Left kidney (tissue), 8 donors: ENCODE data around the gene ITPKC. TPM values are rescaled to one million over a fixed set of nuclear protein-coding genes. Genes with fewer than 3 reads are reported as not detected.

Experiments
- DNase-seq: peaks from one replicate; pipeline ENCODE4 v3.0.0-alpha.2; 2013
- long read RNA-seq, 8 donors: transcript quantifications; one replicate each; lab custom pipeline, GENCODE V29; 2026
- polyA plus RNA-seq: library from polyadenylated mRNA; unstranded; fragments of 120-200 nt; gene quantifications from one replicate; pipeline ENCODE4 v1.2.1, GENCODE V29; 2013; ENCODE audit not compliant: insufficient read length

The ITPKC gene
- 11.5 TPM for polyA plus RNA-seq
- long read RNA-seq, donor 1, transcript ITPKC-201 (7 exons, 3,385 nt): major isoform, 6 of 6 reads
- long read RNA-seq, donor 1, partial matches to known transcripts: 0 of 6 reads
- long read RNA-seq, donor 1, other reads (novel, unspliced or antisense): 0 of 6 reads
- long read RNA-seq, donor 2, partial matches to known transcripts: 0 of 2 reads
- long read RNA-seq, donor 2, other reads (novel, unspliced or antisense): 0 of 2 reads
- long read RNA-seq, donor 3, partial matches to known transcripts: 0 of 1 reads
- long read RNA-seq, donor 3, other reads (novel, unspliced or antisense): 0 of 1 reads
- long read RNA-seq, donor 4: 0 reads
- long read RNA-seq, donor 5, transcript ITPKC-201 (7 exons, 3,385 nt): major isoform, 5 of 5 reads
- long read RNA-seq, donor 5, partial matches to known transcripts: 0 of 5 reads
- long read RNA-seq, donor 5, other reads (novel, unspliced or antisense): 0 of 5 reads
- long read RNA-seq, donor 6, transcript ITPKC-201 (7 exons, 3,385 nt): major isoform, 7 of 7 reads
- long read RNA-seq, donor 6, partial matches to known transcripts: 0 of 7 reads
- long read RNA-seq, donor 6, other reads (novel, unspliced or antisense): 0 of 7 reads
- long read RNA-seq, donor 7, partial matches to known transcripts: 9 of 12 reads
- long read RNA-seq, donor 7, other reads (novel, unspliced or antisense): 0 of 12 reads
- long read RNA-seq, donor 8: 0 reads

GRCh38 chr19:40716482-40717324 lies at the start of gene ITPKC, which contains the start of gene COQ8B:
TSS of gene ITPKC (plus strand) at chr19:40717112. CDS start at chr19:40717136, 24 bp downstream.
TSS of gene COQ8B (minus strand) at chr19:40716886. CDS start at chr19:40714632, 2,254 bp downstream.
- peak; percentile 100 for DNase-seq

- no peak for DNase-seq
These were observed 49.3 kb upstream of the ITPKC start for GRCh38 chr19:40667602-40668001.

GRCh38 chr19:40668991-40669614 lies 47.8 kb upstream of the ITPKC start:
- DNase-seq: no peak

GRCh38 chr19:40671404-40671803 lies 45.5 kb upstream of the ITPKC start:
- no peak for DNase-seq

GRCh38 chr19:40672038-40672437 lies 44.9 kb upstream of the ITPKC start:
- no peak for DNase-seq

- DNase-seq: no peak
These were observed 44.2 kb upstream of the ITPKC start for GRCh38 chr19:40672573-40673299.

- no peak for DNase-seq
These were observed 43.5 kb upstream of the ITPKC start for GRCh38 chr19:40673397-40673796.

- DNase-seq: no peak
These were observed 42.6 kb upstream of the ITPKC start for GRCh38 chr19:40674291-40674690.

- DNase-seq: no peak
These were observed 39.8 kb upstream of the ITPKC start for GRCh38 chr19:40677156-40677555.

GRCh38 chr19:40681039-40681438 lies 35.9 kb upstream of the ITPKC start:
- no peak for DNase-seq

- no peak for DNase-seq
These were observed 34.4 kb upstream of the ITPKC start for GRCh38 chr19:40682431-40682964.

GRCh38 chr19:40683437-40683836 lies 33.5 kb upstream of the ITPKC start:
- no peak for DNase-seq

GRCh38 chr19:40684280-40684679 lies 32.6 kb upstream of the ITPKC start:
- no peak for DNase-seq

GRCh38 chr19:40685016-40685526 lies 31.8 kb upstream of the ITPKC start:
- no peak for DNase-seq

GRCh38 chr19:40685563-40685962 lies 31.3 kb upstream of the ITPKC start:
- DNase-seq: no peak

GRCh38 chr19:40686882-40687524 lies 29.9 kb upstream of the ITPKC start:
- no peak for DNase-seq

GRCh38 chr19:40687525-40688016 lies 29.3 kb upstream of the ITPKC start:
- no peak for DNase-seq

GRCh38 chr19:40688309-40688708 lies 28.6 kb upstream of the ITPKC start:
- DNase-seq: no peak

GRCh38 chr19:40688987-40689338 lies 27.9 kb upstream of the ITPKC start:
- DNase-seq: no peak
